ENCODE data around the gene NACC2.
"Not testable (repeated sequence)": the region's sequence is repeated elsewhere in the genome, so short reads cannot be mapped to it uniquely, and the experiment has no call there.

NACC2 gene

GRCh38 chr9:136043441-136043991 lies 51.6 kb downstream of the NACC2 start:
- DNase-seq: no peak

DNA sequence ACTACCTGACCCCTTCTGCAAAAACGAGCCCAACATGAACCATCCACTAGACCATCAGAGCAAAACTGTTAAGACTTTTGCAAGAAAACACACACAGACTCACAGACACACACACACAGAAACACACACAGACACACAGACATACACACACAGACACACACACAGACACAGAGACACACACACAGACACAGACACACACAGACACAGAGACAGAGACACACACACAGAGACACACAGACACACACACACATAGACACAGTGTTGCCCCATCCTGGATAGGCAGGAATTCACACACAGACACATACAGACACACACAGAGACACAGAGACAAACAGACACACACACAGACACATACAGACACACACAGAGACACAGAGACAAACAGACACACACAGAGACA lies 52.5 kb downstream of the NACC2 start:
- no peak for DNase-seq

DNA sequence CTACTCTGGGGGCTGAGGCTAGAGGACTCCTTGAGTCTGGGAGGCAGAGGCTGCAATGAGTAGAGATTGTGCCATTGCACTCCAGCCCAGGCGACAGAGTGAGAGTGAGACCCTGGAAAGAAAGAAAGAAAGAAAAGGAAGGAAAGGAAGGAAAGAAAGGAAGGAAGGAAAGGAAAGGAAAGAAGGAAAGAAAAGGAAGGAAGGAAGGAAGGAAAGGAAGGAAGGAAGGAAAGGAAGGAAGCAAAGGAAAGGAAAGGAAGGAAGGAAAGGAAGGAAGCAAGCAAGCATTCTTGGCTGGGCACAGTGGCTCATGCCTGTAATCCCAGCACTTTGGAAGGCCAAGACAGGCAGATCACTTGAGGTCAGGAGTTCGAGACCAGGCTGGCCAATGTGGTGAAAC lies 54.2 kb downstream of the NACC2 start:
- not testable (repeated sequence) for DNase-seq

GRCh38 chr9:136039488-136039887 lies 55.6 kb downstream of the NACC2 start:
- DNase-seq: no peak

DNA sequence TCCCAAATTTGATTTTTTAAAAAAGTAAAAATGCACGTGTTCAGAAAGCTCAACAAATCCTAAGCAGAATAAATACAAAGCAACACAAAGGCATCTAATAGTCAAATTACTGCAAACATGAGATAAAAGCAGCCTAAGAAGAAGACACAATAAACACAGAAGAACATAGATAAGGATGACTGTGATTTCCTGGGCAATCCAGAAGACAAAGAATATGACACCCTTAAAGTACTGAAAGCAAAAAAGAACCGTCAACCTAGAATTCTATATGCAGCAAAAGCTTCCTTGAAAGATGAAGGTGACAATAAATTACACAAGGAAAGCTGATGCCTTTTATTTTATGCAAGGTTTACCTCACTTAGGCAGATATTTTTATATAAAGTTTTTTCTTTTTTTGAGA lies 58.2 kb downstream of the NACC2 start:
- no peak for DNase-seq

GRCh38 chr9:136036050-136036449 lies 59.0 kb downstream of the NACC2 start:
- no peak for DNase-seq

- DNase-seq: peak; percentile 5
These were observed 63.1 kb downstream of the NACC2 start for GRCh38 chr9:136031741-136032730.

DNA sequence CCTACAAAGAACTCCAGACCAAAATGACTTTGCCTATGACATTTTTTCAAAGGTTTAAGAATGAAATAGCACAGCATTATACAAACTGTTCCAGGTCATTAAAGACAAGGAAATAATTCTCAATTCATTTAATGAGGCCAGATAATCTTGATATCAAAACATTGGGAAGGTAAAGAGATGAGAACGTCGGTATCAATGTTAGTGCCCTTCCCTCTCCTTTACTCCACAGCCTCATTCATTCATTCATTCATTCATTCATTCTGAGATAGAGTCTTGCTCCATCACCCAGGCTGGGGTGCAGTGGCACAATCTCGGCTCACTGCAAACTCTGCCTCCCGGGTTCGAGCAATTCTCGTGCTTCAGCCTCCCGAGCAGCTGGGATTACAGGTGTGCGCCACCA lies 64.0 kb downstream of the NACC2 start:
- no peak for DNase-seq

DNA sequence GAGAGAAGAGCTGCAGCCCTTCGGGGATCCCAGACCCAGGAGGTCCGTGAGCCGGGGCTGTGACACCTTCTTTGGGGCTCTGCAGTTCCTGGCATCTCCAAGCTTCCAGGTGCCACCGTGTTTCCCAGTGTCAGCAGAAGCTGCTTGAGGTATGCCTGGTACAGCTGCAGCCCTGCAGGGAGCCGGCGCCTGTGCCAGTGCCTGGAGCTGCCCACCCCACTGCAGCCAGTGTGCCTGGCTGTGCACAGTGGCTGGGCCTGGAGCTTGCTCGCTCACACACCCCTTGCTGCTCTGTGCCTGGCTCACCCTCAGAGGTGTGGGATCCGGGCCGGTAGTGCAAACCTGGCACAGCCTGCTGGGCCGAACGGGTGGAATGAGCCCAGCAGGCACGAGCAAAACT lies 65.5 kb downstream of the NACC2 start:
- peak; percentile 1 for DNase-seq

GRCh38 chr9:136028760-136029470 lies 66.2 kb downstream of the NACC2 start:
- no peak for DNase-seq

DNA sequence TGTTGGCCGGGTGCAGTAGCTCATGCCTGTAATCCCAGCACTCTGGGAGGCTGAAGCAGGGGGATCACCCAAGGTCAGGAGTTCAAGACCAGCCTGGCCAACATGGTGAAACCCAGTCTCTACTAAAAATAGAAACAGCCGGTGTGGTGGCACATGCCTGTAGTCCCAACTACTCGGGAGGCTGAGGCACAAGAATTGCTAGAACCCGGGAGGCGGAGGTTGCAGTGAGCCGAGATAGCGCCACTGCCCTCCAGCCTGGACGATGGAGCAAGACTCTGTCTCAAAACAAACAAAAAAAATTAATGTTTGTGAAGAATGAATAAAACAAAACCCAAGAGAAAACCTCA lies 68.2 kb downstream of the NACC2 start:
- DNase-seq: not testable (repeated sequence)

DNA sequence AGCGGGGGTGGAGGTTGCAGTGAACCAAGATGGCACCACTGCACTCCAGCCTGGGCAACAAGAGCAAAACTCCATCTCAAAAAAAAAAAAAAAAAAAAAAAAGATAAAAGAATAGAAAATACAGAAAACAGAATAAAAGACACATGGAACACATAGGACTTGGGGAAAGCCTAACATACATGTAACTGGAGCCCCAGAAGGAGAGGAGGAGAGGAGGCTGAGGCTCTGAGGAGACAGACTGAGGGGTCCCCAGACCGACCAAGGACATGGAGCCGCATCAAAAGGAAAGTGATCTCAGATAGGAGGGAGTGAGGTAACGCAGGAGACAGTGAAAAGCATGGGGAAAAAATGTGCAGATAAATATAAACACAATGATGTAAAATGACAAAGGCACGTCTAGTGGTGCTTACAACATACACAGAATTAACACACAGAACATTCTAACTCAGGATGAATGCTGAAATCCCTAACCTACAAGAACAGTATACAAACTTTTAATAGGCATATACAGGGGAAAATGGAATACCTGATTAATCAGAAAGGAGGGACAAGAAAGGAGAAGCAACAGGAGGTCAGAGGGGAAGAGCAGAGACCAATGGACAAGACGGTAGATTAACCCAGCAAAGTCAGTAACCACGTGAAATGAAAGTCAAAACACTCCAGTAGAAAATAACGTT lies 68.7 kb downstream of the NACC2 start:
- no peak for DNase-seq

GRCh38 chr9:136025481-136025880 lies 69.6 kb downstream of the NACC2 start:
- DNase-seq: no peak

DNA sequence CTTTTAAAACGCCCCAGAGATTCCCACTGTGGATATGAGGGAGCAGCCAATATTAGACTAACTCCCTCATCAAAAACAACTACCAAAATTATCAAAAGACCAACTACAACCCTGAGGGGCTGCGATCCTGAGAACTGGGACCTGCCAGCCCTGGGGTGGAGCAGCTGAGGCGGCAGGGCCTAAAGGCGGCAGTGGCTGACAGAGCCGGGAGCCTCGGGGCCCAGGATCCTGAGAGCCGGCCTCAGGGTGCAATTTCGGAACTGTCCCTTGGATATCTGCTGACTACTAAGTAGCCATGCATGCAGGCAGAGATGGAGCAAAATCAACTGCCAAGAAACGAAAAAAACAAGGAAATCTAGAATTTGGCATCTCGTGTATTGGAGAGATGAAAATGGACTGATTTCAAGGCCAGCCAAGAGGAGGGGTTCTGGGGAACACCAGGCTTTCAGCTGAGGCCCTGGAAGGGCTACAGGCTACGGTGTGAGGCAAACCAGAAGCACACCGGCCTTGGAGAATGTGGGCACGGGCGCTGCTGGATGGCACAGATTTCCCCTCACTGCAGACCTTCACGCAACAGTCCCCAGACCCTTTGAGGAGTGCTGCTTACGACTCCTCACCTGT lies 70.3 kb downstream of the NACC2 start:
- peak; percentile 5 for DNase-seq

- DNase-seq: no peak
These were observed 70.8 kb downstream of the NACC2 start for GRCh38 chr9:136024286-136024685.

DNA sequence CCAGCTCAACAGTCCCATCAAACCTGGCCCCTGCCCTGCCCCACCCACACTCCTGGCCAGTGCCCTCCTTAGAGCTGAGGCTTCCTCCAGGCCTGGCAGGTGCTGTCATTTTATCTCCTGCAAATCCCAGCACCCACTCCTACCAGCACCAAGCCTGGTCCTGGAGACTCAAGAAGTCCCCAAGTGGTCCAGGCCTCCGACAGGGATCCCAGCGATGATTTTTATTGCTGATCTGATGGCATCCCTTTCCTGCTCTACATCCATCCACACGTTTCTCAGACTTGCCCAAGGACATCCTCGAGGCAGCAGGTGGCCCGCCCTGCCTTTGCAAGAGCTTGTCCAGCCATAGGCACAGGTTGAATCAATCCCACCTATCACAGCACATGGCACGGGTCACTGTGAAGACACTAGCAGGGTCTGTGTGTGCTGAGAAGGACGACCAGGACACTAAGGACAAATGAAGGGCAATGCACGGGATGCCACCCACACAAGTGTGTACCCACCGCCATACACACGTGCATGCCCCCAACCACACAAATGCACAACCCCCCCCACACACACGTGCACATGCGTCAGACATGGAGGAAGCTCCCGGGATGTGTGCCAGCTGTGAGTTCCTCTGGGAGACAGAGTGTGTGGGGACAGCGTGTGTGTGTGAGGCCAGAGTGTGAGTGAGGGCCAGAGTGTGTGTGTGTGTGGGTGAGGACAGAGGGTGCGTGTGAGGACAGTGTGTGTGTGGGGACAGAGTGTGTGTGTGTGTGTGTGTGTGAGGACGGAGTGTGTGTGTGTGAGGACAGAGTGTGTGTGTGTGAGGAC lies 71.5 kb downstream of the NACC2 start:
- peak; percentile 1 for DNase-seq

GRCh38 chr9:136022731-136023409 lies 72.2 kb downstream of the NACC2 start:
- peak; percentile 5 for DNase-seq

GRCh38 chr9:136021872-136022681 lies 73.0 kb downstream of the NACC2 start:
- peak; percentile 9 for DNase-seq

DNA sequence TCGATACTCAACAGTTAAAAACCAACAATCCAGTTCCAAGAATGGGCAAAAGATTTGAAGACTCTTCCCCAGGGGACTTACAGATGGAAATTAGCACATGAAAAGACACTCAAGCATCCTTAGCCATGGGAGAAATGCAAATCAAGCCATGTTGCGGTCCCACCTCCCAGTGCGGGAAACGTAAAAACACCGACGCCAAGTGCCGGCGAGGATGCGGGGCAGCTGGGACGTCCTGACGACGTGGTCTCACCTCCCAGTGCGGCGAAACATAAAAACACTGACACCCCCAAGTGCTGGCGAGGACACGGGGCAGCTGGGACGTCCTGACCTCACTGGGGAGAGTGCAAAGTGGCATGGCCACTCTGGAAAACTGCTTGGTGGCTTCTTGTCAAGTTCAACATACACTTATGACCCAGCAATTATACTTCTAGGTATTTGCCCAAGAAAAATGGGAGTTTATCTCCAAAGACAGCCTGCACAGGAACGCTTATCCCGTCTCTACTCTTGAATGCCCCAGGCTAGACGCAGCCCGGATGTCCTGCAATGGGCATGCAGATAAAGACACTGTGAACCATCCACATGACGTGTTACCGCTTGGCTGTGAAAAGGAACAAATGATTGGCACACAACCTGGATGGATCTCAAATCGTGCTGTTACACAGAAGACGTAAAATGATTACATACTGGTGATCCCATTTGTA lies 73.8 kb downstream of the NACC2 start:
- DNase-seq: peak; percentile 1

DNA sequence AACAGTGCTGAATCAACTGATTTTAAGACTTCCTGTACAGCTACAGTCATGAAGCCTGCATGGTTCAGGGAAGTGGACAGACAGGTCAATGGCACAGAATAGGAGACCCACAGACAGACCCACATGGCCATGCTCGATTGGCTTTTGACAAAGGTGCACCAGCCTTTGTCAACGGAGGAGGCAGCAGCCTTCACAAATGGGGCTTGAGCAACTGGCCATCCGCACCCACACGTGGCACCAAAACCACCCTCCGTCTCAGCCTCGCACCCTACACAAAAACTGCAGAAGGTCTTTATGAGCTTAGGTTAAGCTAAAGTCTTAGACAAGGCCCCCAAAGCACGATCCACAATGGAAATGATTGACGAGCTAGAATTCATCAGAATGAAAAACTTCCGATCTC lies 74.4 kb downstream of the NACC2 start:
- DNase-seq: no peak
